Lower leg skin (tissue), 3 donors: ENCODE results near the gene PDRG1.

Experiments used
- CTCF ChIP-seq, 3 donors: fragments of 450-650 bp; IDR thresholded peaks; one replicate each; pipeline ENCODE4 v1.5.1; 2016; ENCODE audit warnings: antibody characterized with exemption in 3 of 3, mild to moderate bottlenecking in 3 of 3, moderate library complexity in 2 of 3
- POLR2A ChIP-seq, 2 donors: fragments of 450-650 bp; IDR thresholded peaks; one replicate each; pipeline ENCODE4 v1.6.1; 2016 to 2017; ENCODE audit warnings: antibody characterized with exemption in 2 of 2, mild to moderate bottlenecking in 1 of 2, moderate library complexity in 1 of 2

DNA sequence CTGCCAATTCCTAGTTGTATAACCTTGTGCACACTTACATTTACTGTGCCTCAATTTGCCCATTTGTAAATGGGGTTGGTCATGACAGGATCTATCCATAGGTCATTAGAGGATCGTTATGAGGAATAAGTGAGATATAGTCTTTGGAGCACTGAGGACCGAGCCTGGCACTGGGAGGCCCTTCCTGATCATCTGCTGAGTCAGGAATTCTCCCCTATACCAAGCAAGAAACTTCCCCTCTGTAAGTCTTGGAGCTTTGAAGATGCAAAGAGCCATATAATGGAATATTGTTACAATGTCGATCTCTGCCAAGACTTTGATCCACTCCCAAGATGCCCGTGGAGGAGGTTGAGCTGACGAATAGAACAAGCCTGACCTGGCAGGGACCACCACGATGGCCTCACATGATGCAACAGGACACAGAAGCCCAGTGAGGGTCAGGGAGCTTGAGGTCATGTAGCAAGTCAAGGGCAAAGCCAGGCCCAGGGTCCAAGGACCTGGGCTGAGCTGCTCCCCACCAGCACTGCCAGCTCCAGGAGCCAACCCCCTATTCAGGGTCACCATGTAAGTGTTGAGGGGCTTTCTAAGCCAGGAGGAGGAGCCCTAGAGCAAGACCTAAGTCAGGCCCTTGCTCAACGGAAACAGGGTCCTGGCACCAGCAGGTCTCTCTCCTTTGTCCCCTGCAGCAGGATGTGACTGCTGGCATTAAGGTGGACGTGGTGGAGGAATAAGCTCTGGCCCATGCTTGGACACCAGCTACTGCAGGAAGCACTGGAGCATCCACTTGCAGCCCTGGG, 16.7 kb downstream of the PDRG1 start:
- TF ChIP-seq CTCF (IDR thresholded peaks at IDR 0.05): no peak
- no peak for TF ChIP-seq POLR2A (IDR thresholded peaks at IDR 0.05)
